HL-60 (cell line): ENCODE measurements around the gene BIRC3.
"Not testable (repeated sequence)": the region's sequence is repeated elsewhere in the genome, so short reads cannot be mapped to it uniquely, and the experiment has no call there.

Experiments
- DNase-seq, 2 experiments: peaks; one replicate each; pipeline ENCODE4 v3.0.0-alpha.2; 2010 to 2020; ENCODE audit warnings: low read depth in 1 of 2, low spot score in 1 of 2
- H3K27ac ChIP-seq: fragments of 250-450 bp; sonication (Bioruptor Pico); replicated peaks from 2 replicates; pipeline ENCODE4 v1.5.1; 2020; ENCODE audit warnings: mild to moderate bottlenecking, moderate library complexity
- H3K27me3 ChIP-seq: fragments of 250-450 bp; sonication (Bioruptor Pico); 2 replicates; pipeline ENCODE4 v1.5.1; 2021; ENCODE audit warnings: mild to moderate bottlenecking, moderate library complexity; ENCODE audit not compliant: insufficient read depth, poor library complexity, severe bottlenecking
- H3K4me3 ChIP-seq: replicated peaks from 2 replicates; pipeline ENCODE4 v1.5.1; 2011; ENCODE audit warnings: mild to moderate bottlenecking, control low read depth, low read length; ENCODE audit not compliant: insufficient read depth
- GABPA ChIP-seq: IDR thresholded peaks from 2 replicates; pipeline ENCODE4 v1.6.1; 2012; ENCODE audit warnings: low read depth
- POLR2AphosphoS5 ChIP-seq: IDR thresholded peaks from 2 replicates; pipeline ENCODE4 v1.6.1; 2012; ENCODE audit warnings: low read depth
- SPI1 ChIP-seq: IDR thresholded peaks from 2 replicates; pipeline ENCODE4 v1.6.1; 2012; ENCODE audit warnings: low read depth, mild to moderate bottlenecking, borderline replicate concordance
- TF ChIP-seq, protein P1 (sequence below): IDR thresholded peaks from 2 replicates; pipeline ENCODE4 v1.6.1; 2012; ENCODE audit warnings: low read depth; ENCODE audit not compliant: insufficient replicate concordance
- TF ChIP-seq, protein P2 (sequence below): IDR thresholded peaks from one replicate; pipeline ENCODE4 v1.5.1; 2011; ENCODE audit warnings: low read length, control low read depth, inconsistent platforms; ENCODE audit not compliant: insufficient read depth

BIRC3 gene

DNA sequence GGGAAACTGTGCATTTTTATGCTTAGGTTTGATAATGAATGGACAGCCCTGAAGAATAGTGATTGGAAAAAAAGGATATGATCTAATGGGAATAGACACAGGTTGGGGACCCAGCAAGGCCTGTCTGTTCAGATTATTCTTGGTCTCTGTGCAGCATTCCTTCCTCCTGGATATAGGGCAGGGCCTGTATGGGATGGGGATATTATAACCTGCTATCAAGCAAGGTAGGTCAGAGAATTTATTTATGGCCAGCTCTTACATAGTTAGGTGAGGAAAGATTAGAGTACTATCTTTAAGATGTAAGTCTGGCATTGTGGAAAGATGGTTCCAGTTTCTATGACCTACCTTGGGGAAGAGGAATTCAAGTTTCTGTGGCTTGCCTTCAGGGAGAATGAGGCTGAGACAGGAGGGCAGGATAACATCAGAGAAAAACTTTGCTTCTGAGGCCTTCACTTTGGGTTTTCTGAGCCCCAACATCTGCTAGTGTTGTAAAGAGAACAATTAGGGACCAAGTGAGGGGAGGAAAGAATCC lies 21.3 kb downstream of the BIRC3 start:
- Histone ChIP-seq H3K27me3 (no peaks in the 10 kb centered on the region), H3K4me3 (no peak overlapping the region), H3K27ac (no peak overlapping the region)
- DNase-seq = no peak
- TF ChIP-seq, protein P1, sequence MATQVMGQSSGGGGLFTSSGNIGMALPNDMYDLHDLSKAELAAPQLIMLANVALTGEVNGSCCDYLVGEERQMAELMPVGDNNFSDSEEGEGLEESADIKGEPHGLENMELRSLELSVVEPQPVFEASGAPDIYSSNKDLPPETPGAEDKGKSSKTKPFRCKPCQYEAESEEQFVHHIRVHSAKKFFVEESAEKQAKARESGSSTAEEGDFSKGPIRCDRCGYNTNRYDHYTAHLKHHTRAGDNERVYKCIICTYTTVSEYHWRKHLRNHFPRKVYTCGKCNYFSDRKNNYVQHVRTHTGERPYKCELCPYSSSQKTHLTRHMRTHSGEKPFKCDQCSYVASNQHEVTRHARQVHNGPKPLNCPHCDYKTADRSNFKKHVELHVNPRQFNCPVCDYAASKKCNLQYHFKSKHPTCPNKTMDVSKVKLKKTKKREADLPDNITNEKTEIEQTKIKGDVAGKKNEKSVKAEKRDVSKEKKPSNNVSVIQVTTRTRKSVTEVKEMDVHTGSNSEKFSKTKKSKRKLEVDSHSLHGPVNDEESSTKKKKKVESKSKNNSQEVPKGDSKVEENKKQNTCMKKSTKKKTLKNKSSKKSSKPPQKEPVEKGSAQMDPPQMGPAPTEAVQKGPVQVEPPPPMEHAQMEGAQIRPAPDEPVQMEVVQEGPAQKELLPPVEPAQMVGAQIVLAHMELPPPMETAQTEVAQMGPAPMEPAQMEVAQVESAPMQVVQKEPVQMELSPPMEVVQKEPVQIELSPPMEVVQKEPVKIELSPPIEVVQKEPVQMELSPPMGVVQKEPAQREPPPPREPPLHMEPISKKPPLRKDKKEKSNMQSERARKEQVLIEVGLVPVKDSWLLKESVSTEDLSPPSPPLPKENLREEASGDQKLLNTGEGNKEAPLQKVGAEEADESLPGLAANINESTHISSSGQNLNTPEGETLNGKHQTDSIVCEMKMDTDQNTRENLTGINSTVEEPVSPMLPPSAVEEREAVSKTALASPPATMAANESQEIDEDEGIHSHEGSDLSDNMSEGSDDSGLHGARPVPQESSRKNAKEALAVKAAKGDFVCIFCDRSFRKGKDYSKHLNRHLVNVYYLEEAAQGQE = no peak
- TF ChIP-seq, protein P2, sequence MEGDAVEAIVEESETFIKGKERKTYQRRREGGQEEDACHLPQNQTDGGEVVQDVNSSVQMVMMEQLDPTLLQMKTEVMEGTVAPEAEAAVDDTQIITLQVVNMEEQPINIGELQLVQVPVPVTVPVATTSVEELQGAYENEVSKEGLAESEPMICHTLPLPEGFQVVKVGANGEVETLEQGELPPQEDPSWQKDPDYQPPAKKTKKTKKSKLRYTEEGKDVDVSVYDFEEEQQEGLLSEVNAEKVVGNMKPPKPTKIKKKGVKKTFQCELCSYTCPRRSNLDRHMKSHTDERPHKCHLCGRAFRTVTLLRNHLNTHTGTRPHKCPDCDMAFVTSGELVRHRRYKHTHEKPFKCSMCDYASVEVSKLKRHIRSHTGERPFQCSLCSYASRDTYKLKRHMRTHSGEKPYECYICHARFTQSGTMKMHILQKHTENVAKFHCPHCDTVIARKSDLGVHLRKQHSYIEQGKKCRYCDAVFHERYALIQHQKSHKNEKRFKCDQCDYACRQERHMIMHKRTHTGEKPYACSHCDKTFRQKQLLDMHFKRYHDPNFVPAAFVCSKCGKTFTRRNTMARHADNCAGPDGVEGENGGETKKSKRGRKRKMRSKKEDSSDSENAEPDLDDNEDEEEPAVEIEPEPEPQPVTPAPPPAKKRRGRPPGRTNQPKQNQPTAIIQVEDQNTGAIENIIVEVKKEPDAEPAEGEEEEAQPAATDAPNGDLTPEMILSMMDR = no peak
- TF ChIP-seq SPI1 (no peak), GABPA (no peak), POLR2AphosphoS5 (no peak)

DNA sequence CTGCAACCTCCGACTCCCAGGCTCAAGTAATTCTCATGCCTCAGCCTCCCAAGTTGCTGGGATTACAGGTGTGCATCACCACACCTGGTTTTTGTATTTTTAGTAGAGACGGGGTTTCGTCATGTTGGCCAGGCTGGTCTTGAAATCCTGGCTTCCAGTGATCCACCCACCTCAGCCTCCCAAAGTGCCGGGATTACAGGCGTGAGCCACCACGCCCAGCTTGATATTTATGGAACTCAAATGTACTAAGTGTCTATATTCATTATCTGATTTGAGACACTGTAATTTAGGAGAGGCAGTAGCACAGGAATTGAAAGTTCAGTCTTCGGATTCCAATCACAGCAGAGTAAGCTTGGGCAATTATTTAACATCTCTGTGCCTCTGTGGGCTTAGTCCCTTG lies 24.0 kb downstream of the BIRC3 start:
- DNase-seq, H3K27me3 ChIP-seq, H3K27ac ChIP-seq, H3K4me3 ChIP-seq: not testable (repeated sequence)

DNA sequence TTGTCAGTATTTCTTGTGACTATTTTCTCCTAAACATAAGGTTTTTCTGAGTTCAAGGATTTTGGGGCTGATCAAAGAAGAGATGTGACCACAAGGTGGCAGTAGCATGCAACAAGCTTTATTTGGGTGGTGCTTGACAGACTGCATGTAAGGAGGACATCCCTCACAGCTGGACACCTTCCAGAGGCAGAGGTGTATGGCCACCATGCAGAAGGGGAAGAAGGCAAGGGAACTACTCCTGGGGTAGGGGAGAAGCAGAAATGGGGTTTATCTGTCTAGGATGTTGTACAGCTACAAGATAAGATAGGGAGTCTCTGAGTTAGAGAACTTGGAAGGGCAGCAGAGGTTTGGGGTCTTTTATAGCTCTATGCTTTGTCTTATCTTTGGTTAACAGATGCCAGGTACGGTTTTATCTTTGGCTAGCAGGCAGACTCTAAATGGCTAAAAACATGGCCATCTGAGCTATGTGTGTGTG lies 24.6 kb downstream of the BIRC3 start:
- no peak overlapping the region for H3K27ac ChIP-seq

DNA sequence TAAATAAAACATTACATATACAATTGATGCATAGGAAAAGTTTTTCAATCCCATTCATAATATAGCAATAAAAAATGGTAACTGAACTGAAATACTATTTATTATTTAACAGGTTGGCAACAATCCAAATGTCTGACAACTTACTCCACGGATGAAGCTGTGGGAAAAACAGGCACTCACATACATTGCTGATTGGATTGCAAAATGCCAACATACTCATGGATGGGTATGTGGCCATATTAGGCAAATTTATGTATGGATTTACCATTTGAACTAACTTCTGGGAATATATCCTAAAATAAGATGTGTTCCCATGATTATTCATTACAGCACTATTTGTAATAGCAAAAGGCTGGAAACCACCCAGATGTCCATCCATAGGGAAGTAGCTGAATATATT lies 26.5 kb downstream of the BIRC3 start:
- TF ChIP-seq, protein P1 = no peak
- TF ChIP-seq POLR2AphosphoS5 (no peak), GABPA (no peak), SPI1 (no peak)
- TF ChIP-seq, protein P2 = no peak
- Histone ChIP-seq H3K27me3 (no peaks in the 10 kb centered on the region), H3K4me3 (no peak overlapping the region), H3K27ac (no peak overlapping the region)
- DNase-seq = no peak

More for the DNA sequence above, 24.6 kb downstream of the BIRC3 start:
- peak; percentile 69 to 82 for DNase-seq
- Histone ChIP-seq H3K27me3 (no peaks in the 10 kb centered on the region), H3K4me3 (no peak overlapping the region)
- TF ChIP-seq, protein P1 = no peak
- TF ChIP-seq, protein P2 = peak; percentile 83
- TF ChIP-seq SPI1 = no peak
